Transverse colon (tissue), 4 donors: ENCODE results near the gene FAM131A. TPM values are rescaled to one million over a fixed set of nuclear protein-coding genes. Genes with fewer than 3 reads are reported as not detected.

Experiments used
- DNase-seq: peaks from one replicate; pipeline ENCODE4 v3.0.0-alpha.2; 2019
- H3K27ac ChIP-seq, 4 donors: fragments of 200-600 bp; sonication (generic); 2 replicates each; pipeline ENCODE4 v1.5.1; 2016 to 2018; ENCODE audit warnings: inconsistent platforms in 4 of 4
- H3K27me3 ChIP-seq: fragments of 200-600 bp; sonication (generic); 2 replicates; pipeline ENCODE4 v1.5.1; 2017; ENCODE audit warnings: inconsistent platforms
- H3K36me3 ChIP-seq, 4 donors: fragments of 200-600 bp; sonication (generic); 2 replicates each; pipeline ENCODE4 v1.5.1; 2017 to 2019; ENCODE audit warnings: inconsistent platforms in 4 of 4
- H3K4me1 ChIP-seq, 4 donors: fragments of 200-600 bp; sonication (generic); 2 replicates each; pipeline ENCODE4 v1.5.1; 2017 to 2020; ENCODE audit warnings: inconsistent platforms in 4 of 4
- H3K4me3 ChIP-seq, 4 donors: fragments of 200-600 bp; sonication (generic); 1 replicate in 1 of 4; 2 replicates in 3 of 4; pipeline versions ENCODE4 v1.5.1 to v1.6.1; 2017 to 2019; ENCODE audit warnings: inconsistent platforms in 4 of 4
- H3K9me3 ChIP-seq, 2 donors: fragments of 200-600 bp; sonication (generic); 2 replicates each; pipeline ENCODE4 v1.5.1; 2017 to 2019; ENCODE audit warnings: inconsistent platforms in 2 of 2
- CTCF ChIP-seq, 5 experiments: fragments of 200-600 bp in 3 of 5; fragments of 450-650 bp in 2 of 5; sonication (generic) in 3 of 5; IDR thresholded peaks; 1 replicate in 2 of 5; 2 replicates in 3 of 5; pipeline ENCODE4 v1.5.1; 2016 to 2017; ENCODE audit warnings: antibody characterized with exemption in 5 of 5, inconsistent platforms in 3 of 5, mild to moderate bottlenecking in 2 of 5, moderate library complexity in 1 of 5
- EP300 ChIP-seq: sonication (generic); formaldehyde crosslinking; IDR thresholded peaks from one replicate; pipeline ENCODE4 v1.6.1; 2017; ENCODE audit warnings: antibody characterized with exemption, low read depth
- POLR2A ChIP-seq: fragments of 450-650 bp; IDR thresholded peaks from one replicate; pipeline ENCODE4 v1.6.1; 2016; ENCODE audit warnings: antibody characterized with exemption, mild to moderate bottlenecking, moderate library complexity
- POLR2AphosphoS5 ChIP-seq, 3 donors: sonication (generic); formaldehyde crosslinking; IDR thresholded peaks; one replicate each; pipeline ENCODE4 v1.6.1; 2016; ENCODE audit warnings: antibody characterized with exemption in 3 of 3
- WGBS, 2 donors: methylation state at CpG; one replicate each; pipeline ENCODE4 v1.1.5; 2018; ENCODE audit warnings: low coverage in 1 of 2; 5-methylcytosine and 5-hydroxymethylcytosine counted together
- in situ Hi-C, 4 donors: fragments of 200-750 bp; cut with MboI; loops; one replicate each; pipeline versions ENCODE4 v1.15.0 to v1.15.1; 2017; ENCODE audit warnings: low sequenced_read_pairs in 3 of 4, low pct_ligation_motif_present in 1 of 4, low pct_unique_long_range_greater_than_20kb in 1 of 4
- intact Hi-C: fragments of 100-400 bp; cut with DNase I; formaldehyde crosslinking; loops from one replicate; pipeline ENCODE4 v1.15.1; 2023; ENCODE audit warnings: low total_unique reads
- total RNA-seq, 4 donors: library from RNA; depleted of rRNA; stranded (reverse); fragments of >200 nt; gene quantifications; one replicate each; pipeline ENCODE4 v1.1.0, GENCODE V29; 2016

FAM131A gene
- total RNA-seq, 4 donors from 2014 or later: 18.5 to 41.1 (median 28.8) TPM

GRCh38 chr3:184334470-184335158, 2.8 kb upstream of the FAM131A start:
- no peak for DNase-seq
- H3K9me3 ChIP-seq: no peaks in the 10 kb centered on the region
- peaks cover 12 to 28% (median 24%) of the 10 kb centered on the region in 4 donors for H3K4me1 ChIP-seq
- in situ Hi-C loops (no loop called here), intact Hi-C loops (no loop called here)
- no peak for TF ChIP-seq POLR2AphosphoS5 (IDR thresholded peaks at IDR 0.05)
- TF ChIP-seq EP300: no peak
- TF ChIP-seq POLR2A: no peak
- no peak for TF ChIP-seq CTCF (IDR thresholded peaks at IDR 0.05)
- H3K27me3 ChIP-seq: no peaks in the 10 kb centered on the region
- no peak overlapping the region for H3K4me3 ChIP-seq
- WGBS, 2 donors: 84% methylated on average over 15 of the region's 15 CpGs; no CpG with 5 or more reads in 1 of the 2 donors
- H3K27ac ChIP-seq: peak overlapping the region; percentile 94 to 99 (median 97)
- peaks cover 0 to 41% (median 16%) of the 10 kb centered on the region in 4 donors for H3K36me3 ChIP-seq

GRCh38 chr3:184335291-184335660, 2.1 kb upstream of the FAM131A start:
- Histone ChIP-seq H3K27me3 (no peaks in the 10 kb centered on the region), H3K4me1 (peaks cover 12 to 28% (median 24%) of the 10 kb centered on the region in 4 donors), H3K36me3 (peaks cover 0 to 36% (median 12%) of the 10 kb centered on the region in 4 donors), H3K27ac (peak overlapping the region; percentile 94 to 99 (median 97)), H3K4me3 (peak overlapping the region in 2 of 4 donors; percentile 75 to 88), H3K9me3 (no peaks in the 10 kb centered on the region)
- no peak for DNase-seq
- 47 to 52% methylated on average over 2 to 4 of the region's 4 CpGs for WGBS, 2 donors
- intact Hi-C loops (no loop called here), in situ Hi-C loops (no loop called here)
- no peak for TF ChIP-seq EP300
- TF ChIP-seq POLR2A: no peak
- no peak for TF ChIP-seq POLR2AphosphoS5 (IDR thresholded peaks at IDR 0.05)
- no peak for TF ChIP-seq CTCF (IDR thresholded peaks at IDR 0.05)

- H3K36me3 ChIP-seq: peaks cover 0 to 30% (median 9%) of the 10 kb centered on the region in 4 donors
- in situ Hi-C loops: no loop called here
- peak; percentile 92 for DNase-seq
Measured at GRCh38 chr3:184335661-184336546, 1.5 kb upstream of the FAM131A start.

More at GRCh38 chr3:184335661-184336546, 1.5 kb upstream of the FAM131A start:
- H3K27me3 ChIP-seq: no peaks in the 10 kb centered on the region
- WGBS, 2 donors: 0% methylated on average over 6 to 60 of the region's 77 CpGs
- peak overlapping the region; percentile 94 to 99 (median 97) for H3K27ac ChIP-seq
- TF ChIP-seq EP300 (peak; percentile 8), CTCF (IDR thresholded peaks at IDR 0.05) (no peak), POLR2A (peak; percentile 81), POLR2AphosphoS5 (IDR thresholded peaks at IDR 0.05) (peak; percentile 96 to 98 (median 96))
- peak overlapping the region; percentile 70 to 95 (median 82) for H3K4me3 ChIP-seq
- H3K9me3 ChIP-seq: no peaks in the 10 kb centered on the region
- H3K4me1 ChIP-seq: peaks cover 12 to 28% (median 24%) of the 10 kb centered on the region in 4 donors
- intact Hi-C loops: no loop called here
